ENCODE results near the gene ISM1. TPM values are rescaled to one million over a fixed set of nuclear protein-coding genes. Genes with fewer than 3 reads are reported as not detected.

ISM1 gene
- total and polyA plus RNA-seq, 2 of the 13 experiments (the other 11 are each of a cell fraction or from before 2014, with no cell fraction given): 0.40 to 1.4 TPM

DNA sequence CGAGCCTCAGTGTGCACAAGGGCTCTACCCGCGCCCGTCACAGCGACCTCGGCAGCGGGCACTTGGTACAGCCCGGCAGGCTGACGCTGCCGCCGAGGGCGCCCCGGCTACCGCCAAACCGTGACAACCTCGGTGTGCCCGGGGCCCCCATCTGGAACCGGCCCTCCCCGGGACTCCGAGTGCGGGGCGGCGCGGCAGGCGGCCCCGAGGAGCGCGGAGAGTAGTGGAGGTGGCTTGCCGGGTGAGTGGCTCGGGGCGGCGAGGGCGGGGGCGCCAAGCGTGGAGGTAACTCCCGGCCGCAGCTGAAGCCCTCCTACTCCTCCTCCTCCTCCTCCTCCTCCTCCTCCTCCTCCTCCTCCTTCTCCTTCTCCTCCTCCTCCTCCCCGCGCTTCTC lies at the start of gene ISM1 (continued):
- TF ChIP-seq ZNF136 (CRISPR knock-in tag; IDR thresholded peaks at IDR 0.05; ENCODE audit: low read depth) (0 out of 2 replicates have a peak, but pooled peaks have one; percentile 12), ZNF598 (CRISPR knock-in tag; IDR thresholded peaks at IDR 0.05; ENCODE audit: borderline replicate concordance) (0 out of 2 replicates have a peak, but pooled peaks have one; percentile 23), HNRNPL (IDR thresholded peaks at IDR 0.05; ENCODE audit: low read depth, low read length) (0 out of 2 replicates have a peak, but pooled peaks have one; percentile 28), ZNF550 (CRISPR knock-in tag; IDR thresholded peaks at IDR 0.05; ENCODE audit: borderline replicate concordance) (0 out of 2 replicates have a peak, but pooled peaks have one; percentile 35), UBTF (CRISPR knock-in tag; IDR thresholded peaks at IDR 0.05) (peak; percentile 81), MXD1 (CRISPR knock-in tag; IDR thresholded peaks at IDR 0.05) (0 out of 2 replicates have a peak, but pooled peaks have one; percentile 15), ERF (CRISPR knock-in tag; IDR thresholded peaks at IDR 0.05) (no peak), KLF13 (CRISPR knock-in tag; IDR thresholded peaks at IDR 0.05) (peak; percentile 68; the same call in 1 of the 2 replicates), RBFOX2 (IDR thresholded peaks at IDR 0.05; ENCODE audit: low read depth, low read length) (peak; percentile 63), CSRNP2 (CRISPR knock-in tag; conservative IDR thresholded peaks at IDR 0.05; ENCODE audit: low read depth) (no peak), FOXO4 (CRISPR knock-in tag; conservative IDR thresholded peaks at IDR 0.05) (0 out of 2 replicates have a peak, but pooled peaks have one; percentile 3), SIN3A (IDR thresholded peaks at IDR 0.05; ENCODE audit: borderline replicate concordance, low read depth, low read length) (peak; percentile 39; the same call in 1 of the 2 replicates), DNMT1 (CRISPR knock-in tag; IDR thresholded peaks at IDR 0.05) (0 out of 2 replicates have a peak, but pooled peaks have one; percentile 46), ZGPAT (CRISPR knock-in tag; IDR thresholded peaks at IDR 0.05) (peak; percentile 11; the same call in 1 of the 2 replicates), EEA1 (CRISPR knock-in tag; IDR thresholded peaks at IDR 0.05; ENCODE audit: borderline replicate concordance) (peak; percentile 55; the same call in 1 of the 2 replicates), EED (CRISPR knock-in tag; IDR thresholded peaks at IDR 0.05) (0 out of 2 replicates have a peak, but pooled peaks have one; percentile 7), ZFP82 (CRISPR knock-in tag; IDR thresholded peaks at IDR 0.05; ENCODE audit: borderline replicate concordance) (0 out of 2 replicates have a peak, but pooled peaks have one; percentile 14), XRCC5 (optimal IDR thresholded peaks at IDR 0.05; ENCODE audit: low read length) (peak; percentile 71), HNRNPK (IDR thresholded peaks at IDR 0.05; ENCODE audit: low read depth, low read length, poor library complexity, severe bottlenecking) (peak; percentile 97), FOXA1 (IDR thresholded peaks at IDR 0.05) (no peak), FOXA1 (CRISPR knock-in tag; IDR thresholded peaks at IDR 0.05) (0 out of 2 replicates have a peak, but pooled peaks have one; percentile 20), PCBP1 (IDR thresholded peaks at IDR 0.05; ENCODE audit: borderline replicate concordance, low read depth, low read length) (peak; percentile 74; the same call in 1 of the 2 replicates), MYC (CRISPR knock-in tag; IDR thresholded peaks at IDR 0.05; ENCODE audit: borderline replicate concordance) (peak; percentile 40; the same call in 1 of the 2 replicates)

Data from HepG2 (cell line).